Mammary epithelial cell (primary cell): Measurements from ENCODE around the gene GRB10.

Experiments used
- EZH2 ChIP-seq: IDR thresholded peaks from 2 replicates; pipeline ENCODE4 v1.6.1; 2012; ENCODE audit warnings: low read length, inconsistent platforms, borderline replicate concordance
- TF ChIP-seq, protein P1 (sequence below), 2 donors: IDR thresholded peaks in 1 of 2; conservative IDR thresholded peaks in 1 of 2; 2 replicates each; pipeline ENCODE4 v1.5.1; 2011 to 2012; ENCODE audit warnings: inconsistent platforms in 2 of 2, low read length in 2 of 2, mild to moderate bottlenecking in 2 of 2, control low read depth in 1 of 2, low read depth in 1 of 2; ENCODE audit not compliant: insufficient read depth in 1 of 2; ENCODE audit errors: extremely low read depth in 1 of 2

DNA sequence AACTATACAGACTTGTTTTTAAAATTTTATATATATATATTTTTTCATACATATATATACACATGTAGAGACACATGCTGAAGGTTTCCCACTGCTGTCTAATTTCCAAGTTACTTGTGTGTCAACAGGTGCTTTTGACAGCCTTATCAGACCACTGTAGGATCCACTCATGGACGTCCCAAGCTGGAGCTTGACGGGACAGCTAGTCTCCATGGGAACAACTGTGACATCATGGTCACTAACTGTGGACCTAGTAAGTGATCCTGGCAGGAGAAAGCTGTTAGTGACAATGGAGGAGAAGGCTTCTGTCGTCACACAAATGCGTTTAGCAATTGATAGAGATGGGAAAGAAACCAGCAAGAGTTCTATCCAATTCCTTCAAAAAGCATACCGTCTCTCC, 157.3 kb downstream of the GRB10 start:
- TF ChIP-seq, protein P1, sequence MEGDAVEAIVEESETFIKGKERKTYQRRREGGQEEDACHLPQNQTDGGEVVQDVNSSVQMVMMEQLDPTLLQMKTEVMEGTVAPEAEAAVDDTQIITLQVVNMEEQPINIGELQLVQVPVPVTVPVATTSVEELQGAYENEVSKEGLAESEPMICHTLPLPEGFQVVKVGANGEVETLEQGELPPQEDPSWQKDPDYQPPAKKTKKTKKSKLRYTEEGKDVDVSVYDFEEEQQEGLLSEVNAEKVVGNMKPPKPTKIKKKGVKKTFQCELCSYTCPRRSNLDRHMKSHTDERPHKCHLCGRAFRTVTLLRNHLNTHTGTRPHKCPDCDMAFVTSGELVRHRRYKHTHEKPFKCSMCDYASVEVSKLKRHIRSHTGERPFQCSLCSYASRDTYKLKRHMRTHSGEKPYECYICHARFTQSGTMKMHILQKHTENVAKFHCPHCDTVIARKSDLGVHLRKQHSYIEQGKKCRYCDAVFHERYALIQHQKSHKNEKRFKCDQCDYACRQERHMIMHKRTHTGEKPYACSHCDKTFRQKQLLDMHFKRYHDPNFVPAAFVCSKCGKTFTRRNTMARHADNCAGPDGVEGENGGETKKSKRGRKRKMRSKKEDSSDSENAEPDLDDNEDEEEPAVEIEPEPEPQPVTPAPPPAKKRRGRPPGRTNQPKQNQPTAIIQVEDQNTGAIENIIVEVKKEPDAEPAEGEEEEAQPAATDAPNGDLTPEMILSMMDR (conservative IDR thresholded peaks at IDR 0.05 in 1 of 2, IDR thresholded peaks at IDR 0.05 in 1 of 2; ENCODE audit: extremely low read depth in 1 of 2, insufficient read depth in 1 of 2, low read depth in 1 of 2, low read length in 2 of 2), result no peak
- TF ChIP-seq EZH2, result no peak
